GM10266 (cell line): ENCODE results near the gene SIAE.
"Not testable (repeated sequence)": the region's sequence is repeated elsewhere in the genome, so short reads cannot be mapped to it uniquely, and the experiment has no call there.

Source experiments
- DNase-seq: peaks from one replicate; pipeline ENCODE4 v3.0.0; 2012; ENCODE audit errors: extremely low spot score
- TF ChIP-seq, protein P1 (sequence below): IDR thresholded peaks from 2 replicates; pipeline ENCODE4 v1.5.1; 2012; ENCODE audit warnings: mild to moderate bottlenecking, low read depth; ENCODE audit not compliant: control insufficient read depth, insufficient read depth; ENCODE audit errors: missing control alignments

SIAE gene

DNA sequence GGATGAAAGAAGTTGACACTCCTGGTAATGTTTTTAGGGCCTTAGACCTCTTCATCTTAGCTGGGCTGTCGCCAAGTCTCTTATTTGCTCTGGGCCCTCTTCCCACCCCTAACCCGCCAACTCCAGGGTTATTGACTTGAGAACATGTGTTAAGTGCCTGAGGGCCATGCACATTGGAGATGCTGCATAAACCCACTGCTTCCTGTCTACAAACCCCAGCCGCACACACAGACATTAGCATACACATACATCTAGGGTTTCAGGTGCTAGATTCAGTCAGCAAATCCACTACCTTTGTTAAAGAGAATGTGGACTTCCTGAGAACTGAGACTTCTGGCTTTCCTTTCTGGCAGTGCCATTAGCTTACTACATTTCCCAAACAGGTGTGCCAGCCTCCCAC, 61.5 kb downstream of the SIAE start:
- no peak for DNase-seq
- TF ChIP-seq, protein P1, sequence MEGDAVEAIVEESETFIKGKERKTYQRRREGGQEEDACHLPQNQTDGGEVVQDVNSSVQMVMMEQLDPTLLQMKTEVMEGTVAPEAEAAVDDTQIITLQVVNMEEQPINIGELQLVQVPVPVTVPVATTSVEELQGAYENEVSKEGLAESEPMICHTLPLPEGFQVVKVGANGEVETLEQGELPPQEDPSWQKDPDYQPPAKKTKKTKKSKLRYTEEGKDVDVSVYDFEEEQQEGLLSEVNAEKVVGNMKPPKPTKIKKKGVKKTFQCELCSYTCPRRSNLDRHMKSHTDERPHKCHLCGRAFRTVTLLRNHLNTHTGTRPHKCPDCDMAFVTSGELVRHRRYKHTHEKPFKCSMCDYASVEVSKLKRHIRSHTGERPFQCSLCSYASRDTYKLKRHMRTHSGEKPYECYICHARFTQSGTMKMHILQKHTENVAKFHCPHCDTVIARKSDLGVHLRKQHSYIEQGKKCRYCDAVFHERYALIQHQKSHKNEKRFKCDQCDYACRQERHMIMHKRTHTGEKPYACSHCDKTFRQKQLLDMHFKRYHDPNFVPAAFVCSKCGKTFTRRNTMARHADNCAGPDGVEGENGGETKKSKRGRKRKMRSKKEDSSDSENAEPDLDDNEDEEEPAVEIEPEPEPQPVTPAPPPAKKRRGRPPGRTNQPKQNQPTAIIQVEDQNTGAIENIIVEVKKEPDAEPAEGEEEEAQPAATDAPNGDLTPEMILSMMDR: no peak

DNA sequence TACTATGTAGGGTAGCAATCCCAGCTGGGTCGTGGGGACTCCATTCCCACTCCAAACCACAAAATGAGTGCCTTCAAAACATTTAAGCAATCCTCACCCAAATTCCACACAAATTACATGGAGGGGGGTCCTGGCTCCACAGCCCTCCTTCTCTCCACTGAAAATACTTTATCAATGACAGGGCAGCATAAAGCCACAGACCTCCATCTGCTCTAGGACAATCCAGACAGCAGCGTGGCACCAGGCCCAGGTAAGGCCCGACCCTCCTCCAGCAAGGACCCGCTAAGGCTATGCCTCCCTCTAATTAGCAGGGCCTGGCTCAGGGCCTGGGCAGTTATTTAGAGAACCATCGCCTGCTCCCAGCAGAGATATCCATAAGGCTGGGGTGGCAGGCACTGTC, 62.5 kb downstream of the SIAE start, which contains the start of gene PANX3:
PANX3 (plus strand) TSS at position 365 of the 400 bp plus-strand sequence. CDS start 129 bp downstream, outside the sequence.
- TF ChIP-seq, protein P1: no peak
- no peak for DNase-seq

DNA sequence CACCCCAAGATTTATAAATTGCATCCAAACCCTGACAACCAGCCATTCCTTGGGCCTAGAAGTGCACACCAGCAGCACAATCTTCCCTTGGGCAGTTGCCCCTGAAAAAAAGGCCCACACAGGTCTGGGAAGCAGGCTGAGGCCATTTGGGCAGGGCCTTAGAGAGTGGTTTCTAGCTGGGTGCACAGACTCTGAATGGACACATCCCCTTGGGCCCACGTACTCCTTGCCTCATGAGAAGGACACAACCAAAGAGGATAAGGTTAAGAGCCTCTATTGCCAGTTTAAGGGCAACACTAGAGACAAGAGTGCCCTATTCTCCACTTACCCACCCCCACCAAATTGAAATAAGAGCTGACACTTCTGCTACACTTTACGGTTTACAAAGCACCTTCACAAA, 63.2 kb downstream of the SIAE start:
- DNase-seq: no peak
- TF ChIP-seq, protein P1: no peak

DNA sequence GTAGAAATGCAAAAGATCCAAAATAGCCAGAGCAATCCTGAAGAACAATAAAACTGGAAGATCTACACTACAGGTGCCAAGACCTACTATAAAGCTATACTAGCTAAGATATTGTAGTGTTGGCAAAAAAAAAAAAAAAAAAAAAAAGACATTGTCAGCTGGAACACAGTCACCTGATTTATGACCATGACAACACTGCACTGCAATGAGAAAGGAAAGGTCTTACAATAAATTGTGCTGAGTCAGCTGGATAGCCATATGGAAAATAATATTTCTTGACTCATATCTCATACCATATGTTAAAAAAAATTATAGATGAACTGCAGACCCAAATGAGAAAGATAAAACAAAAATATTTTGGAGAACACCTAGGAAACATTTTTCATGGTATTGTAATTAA, 65.4 kb downstream of the SIAE start:
- no peak for DNase-seq
- TF ChIP-seq, protein P1: no peak

DNA sequence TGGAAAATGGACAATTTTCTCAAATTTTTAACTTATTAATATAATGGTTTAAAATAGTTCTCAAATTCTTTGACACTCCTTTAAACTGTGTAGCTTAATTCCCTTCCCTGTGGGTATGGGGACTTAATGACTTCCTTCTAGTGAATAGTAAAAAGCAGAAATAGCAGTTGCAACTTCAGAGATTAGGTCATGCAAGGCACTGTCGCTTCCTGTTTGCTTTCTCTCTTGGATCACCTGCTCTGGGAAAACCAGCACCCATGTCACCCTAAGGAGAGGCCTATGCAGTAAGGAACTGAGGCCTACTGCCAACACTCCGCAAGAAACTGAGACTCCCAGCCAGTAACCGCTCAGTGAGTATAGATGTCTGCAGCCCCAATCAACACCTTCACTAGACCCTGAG, 67.8 kb downstream of the SIAE start:
- no peak for DNase-seq
- TF ChIP-seq, protein P1: no peak

DNA sequence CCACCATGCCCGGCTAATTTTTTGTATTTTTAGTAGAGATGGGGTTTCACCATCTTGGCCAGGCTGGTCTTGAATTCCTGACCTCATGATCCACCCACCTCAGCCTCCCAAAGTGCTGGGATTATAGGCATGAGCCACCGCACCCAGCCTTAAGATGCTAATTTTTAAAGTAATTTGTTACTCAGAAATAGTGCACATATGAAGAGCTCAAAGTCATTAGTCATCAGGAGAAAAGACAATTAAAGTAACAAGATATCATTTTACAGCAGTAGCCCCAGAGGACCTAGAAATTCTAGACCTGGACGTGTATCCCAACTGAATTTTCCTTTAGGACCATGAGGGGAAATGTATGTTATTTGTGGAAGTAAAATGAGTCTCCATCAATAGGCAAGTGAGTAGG, 70.8 kb downstream of the SIAE start:
- not testable (repeated sequence) for DNase-seq

DNA sequence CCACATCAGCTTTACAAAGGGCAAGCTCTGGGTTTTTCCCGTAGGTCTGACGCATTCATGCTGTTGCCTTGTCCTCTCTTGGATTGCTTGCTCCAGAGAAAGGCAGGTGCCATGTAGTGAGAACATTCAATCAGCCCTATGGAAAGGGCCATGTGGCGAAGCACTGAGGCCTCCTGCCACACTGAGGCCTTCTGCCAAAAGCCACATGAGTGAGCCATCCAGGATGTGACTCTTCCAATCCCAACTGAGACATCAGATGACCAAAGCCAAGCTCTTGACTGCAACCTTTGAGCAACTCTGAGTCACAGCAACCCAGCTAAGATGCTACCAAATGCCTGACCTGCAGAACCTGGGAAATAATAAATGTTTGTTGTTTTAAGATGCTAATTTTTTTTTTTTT, 71.3 kb downstream of the SIAE start:
- DNase-seq: no peak
- TF ChIP-seq, protein P1: no peak

DNA sequence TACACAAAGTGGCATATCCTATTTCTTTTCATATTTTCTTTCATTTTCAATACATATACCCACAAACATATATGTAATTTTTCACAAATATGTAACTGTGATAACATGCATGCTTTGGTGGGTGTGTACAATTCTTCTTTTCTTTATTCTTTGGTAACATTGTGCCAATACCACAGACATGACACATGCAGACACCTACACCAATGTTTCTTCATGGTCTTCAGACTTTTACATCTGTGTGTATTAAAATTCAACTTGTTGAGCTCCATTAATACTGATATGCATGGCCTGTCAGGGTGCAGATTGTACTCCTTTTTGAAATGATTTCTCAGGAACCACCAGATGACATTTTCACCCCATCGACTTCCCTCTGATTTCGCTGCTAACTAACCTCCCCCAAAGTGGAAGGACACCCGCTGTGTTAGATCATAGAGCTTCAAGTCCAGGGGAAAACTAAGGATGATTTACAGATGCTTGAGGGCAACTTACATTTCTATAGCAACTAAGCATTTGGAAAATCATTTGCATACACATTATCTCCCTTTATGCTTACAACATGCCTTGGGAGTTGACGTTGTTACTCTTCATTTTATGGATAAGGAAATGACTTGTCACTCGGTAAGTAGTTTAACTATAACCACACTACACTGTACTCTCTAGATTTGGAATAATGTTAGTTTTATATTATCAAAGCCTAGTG, 72.8 kb downstream of the SIAE start:
- TF ChIP-seq, protein P1: no peak

More for the DNA sequence above, 72.8 kb downstream of the SIAE start:
- no peak for DNase-seq
